Kidney epithelial cell (primary cell): ENCODE data around the gene ITGA2. TPM values are rescaled to one million over a fixed set of nuclear protein-coding genes. Genes with fewer than 3 reads are reported as not detected.
A peak's percentile ranks its signal among the peaks of the same experiment; 100 is the strongest.
"Not testable (repeated sequence)": the region's sequence is repeated elsewhere in the genome, so short reads cannot be mapped to it uniquely, and the experiment has no call there.

Experiments used
- DNase-seq: peaks from one replicate; pipeline ENCODE4 v3.0.0-alpha.2; 2010; ENCODE audit warnings: low read depth
- H3K27me3 ChIP-seq: 2 replicates; pipeline ENCODE4 v1.6.0; 2011; ENCODE audit warnings: low read length; ENCODE audit not compliant: control insufficient read depth, insufficient read depth
- H3K36me3 ChIP-seq: 2 replicates; pipeline ENCODE4 v1.5.1; 2011; ENCODE audit warnings: low read length; ENCODE audit not compliant: control insufficient read depth, insufficient read depth
- H3K4me3 ChIP-seq: 2 replicates; pipeline ENCODE4 v1.5.1; 2011; ENCODE audit warnings: low read depth, mild to moderate bottlenecking, control low read depth, low read length
- total RNA-seq: library from RNA; depleted of rRNA; stranded (reverse); fragments of >200 nt; gene quantifications from 2 replicates; pipeline ENCODE4 v1.2.3, GENCODE V29; 2015
- TF ChIP-seq, protein P1 (sequence below): IDR thresholded peaks from 2 replicates; pipeline ENCODE4 v1.5.1; 2011; ENCODE audit warnings: mild to moderate bottlenecking, moderate library complexity, low read length, control low read depth, inconsistent platforms; ENCODE audit not compliant: insufficient read depth, poor library complexity, severe bottlenecking

ITGA2 gene
- total RNA-seq, 1 donor from 2014 or later: 62.0 TPM

DNA sequence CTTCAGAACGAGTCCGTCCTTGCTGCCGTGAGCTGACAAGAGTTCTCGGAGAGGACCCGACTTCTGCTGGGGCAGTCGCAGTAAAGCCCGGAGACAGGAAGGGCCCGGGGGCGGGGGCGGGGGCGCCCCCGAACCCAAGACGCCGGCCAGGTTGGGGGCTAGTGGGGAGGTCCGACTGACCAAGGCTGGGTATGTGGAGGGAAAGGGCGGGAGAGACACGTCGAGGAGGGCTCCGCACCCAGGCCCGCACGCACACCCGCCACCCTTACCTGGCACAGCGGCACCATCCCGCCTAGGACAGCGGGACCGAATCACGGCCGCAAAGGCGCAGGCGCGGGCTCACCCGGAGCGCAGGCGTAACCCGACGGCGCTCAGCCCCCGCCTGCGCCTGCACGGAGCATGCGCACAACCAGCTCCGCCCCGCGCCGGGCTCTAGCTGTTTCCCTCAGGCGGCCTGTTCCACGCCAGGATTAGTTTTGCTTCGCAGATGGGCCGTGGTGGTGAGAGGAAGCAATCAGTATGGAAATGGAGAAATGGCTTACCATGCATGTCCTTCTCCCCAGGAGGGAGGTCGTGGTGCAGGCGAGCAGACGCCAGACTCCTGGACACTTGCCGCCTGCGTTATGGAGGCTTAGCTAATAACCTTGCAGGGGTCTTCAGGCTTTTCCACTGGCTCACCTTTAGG, 120.4 kb downstream of the ITGA2 start, which contains the start of gene MOCS2:
Gene MOCS2, minus strand, starts transcription at position 315 of the 685 bp plus-strand sequence. CDS start 2,583 bp downstream, outside the sequence.
- TF ChIP-seq, protein P1, sequence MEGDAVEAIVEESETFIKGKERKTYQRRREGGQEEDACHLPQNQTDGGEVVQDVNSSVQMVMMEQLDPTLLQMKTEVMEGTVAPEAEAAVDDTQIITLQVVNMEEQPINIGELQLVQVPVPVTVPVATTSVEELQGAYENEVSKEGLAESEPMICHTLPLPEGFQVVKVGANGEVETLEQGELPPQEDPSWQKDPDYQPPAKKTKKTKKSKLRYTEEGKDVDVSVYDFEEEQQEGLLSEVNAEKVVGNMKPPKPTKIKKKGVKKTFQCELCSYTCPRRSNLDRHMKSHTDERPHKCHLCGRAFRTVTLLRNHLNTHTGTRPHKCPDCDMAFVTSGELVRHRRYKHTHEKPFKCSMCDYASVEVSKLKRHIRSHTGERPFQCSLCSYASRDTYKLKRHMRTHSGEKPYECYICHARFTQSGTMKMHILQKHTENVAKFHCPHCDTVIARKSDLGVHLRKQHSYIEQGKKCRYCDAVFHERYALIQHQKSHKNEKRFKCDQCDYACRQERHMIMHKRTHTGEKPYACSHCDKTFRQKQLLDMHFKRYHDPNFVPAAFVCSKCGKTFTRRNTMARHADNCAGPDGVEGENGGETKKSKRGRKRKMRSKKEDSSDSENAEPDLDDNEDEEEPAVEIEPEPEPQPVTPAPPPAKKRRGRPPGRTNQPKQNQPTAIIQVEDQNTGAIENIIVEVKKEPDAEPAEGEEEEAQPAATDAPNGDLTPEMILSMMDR: no peak
- no peaks in the 10 kb centered on the region for H3K36me3 ChIP-seq
- peak within 1 kb of the TSS; percentile 76 for H3K4me3 ChIP-seq
- no peaks in the 10 kb centered on the region for H3K27me3 ChIP-seq
- DNase-seq: peak; percentile 44

DNA sequence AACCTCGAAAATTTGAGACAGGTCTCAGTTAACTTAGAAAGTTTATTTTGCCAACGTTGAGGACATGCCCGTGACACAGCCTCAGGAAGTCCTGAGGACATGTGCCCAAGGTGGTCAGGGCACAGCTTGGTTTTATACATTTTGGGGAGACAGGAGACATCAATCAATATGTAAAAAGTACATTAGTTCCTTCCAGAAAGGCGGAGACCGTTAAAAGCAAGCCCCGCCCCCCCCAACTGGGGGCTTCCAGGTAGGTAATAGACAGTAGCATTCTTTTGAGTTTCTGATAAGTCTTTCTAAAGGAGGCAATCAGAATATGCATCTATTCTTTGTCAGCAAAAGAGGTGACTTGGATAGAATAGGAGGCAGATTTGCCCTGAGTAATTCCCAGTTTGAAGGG, 121.0 kb downstream of the ITGA2 start:
- TF ChIP-seq, protein P1: no peak
- no peaks in the 10 kb centered on the region for H3K36me3 ChIP-seq
- H3K27me3 ChIP-seq: no peaks in the 10 kb centered on the region
- no peak for DNase-seq
- peak overlapping the region; percentile 76 for H3K4me3 ChIP-seq

DNA sequence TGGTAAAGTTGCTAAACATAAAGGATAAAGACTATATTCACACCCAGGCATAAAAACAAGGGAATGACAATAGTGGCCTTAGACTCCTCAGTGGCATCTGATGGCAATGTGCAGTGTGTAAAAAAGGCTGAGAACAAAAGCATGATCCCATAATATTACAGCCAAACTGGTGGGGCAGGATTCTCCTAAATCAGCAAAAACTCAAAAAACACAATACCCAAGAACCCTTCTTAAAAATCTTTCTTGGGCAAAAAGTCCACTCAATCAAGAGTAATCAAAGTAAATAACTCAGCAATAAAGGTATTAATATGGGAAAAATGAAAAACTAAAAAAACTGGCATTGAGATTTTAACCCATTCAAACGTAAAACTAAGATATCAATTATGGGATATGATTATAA, 122.0 kb downstream of the ITGA2 start:
- Histone ChIP-seq H3K27me3 (no peaks in the 10 kb centered on the region), H3K4me3 (no peak overlapping the region), H3K36me3 (no peaks in the 10 kb centered on the region)
- TF ChIP-seq, protein P1: no peak
- no peak for DNase-seq

DNA sequence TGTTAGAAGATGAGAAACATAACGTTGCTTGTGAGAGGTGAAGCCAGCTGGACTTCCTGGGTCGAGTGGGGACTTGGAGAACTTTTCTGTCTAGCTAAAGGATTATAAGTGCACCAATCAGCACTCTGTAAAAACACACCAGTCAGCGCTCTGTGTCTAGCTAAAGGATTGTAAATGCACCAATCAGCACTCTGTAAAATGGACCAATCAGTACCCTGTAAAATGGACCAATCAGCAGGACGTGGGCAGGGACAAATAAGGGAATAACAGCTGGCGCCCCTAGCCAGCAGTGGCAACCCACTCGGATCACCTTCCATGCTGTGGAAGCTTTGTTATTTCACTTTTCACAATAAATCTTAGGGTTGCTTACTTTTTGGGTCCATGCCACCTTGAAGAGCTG, 123.2 kb downstream of the ITGA2 start:
- DNase-seq, H3K36me3 ChIP-seq, H3K27me3 ChIP-seq, H3K4me3 ChIP-seq: not testable (repeated sequence)

DNA sequence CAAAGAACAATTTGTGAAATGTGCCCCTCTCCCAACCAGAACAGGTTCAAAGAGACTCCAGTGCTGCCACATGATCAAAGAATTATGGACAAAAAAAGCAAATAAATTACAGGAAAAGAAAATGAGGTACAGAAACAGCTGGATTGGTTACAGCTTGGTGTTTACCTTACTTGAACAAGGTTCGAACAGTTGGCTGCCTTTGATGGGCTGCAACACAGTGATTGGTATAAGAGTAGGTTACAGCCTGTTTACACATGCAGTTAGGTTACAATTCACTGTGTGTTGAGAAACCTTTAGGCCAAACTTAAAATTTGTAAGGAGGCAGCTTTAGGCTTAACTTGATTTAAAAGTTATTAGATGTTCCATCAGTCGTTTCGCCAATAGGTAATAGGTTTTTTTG, 123.8 kb downstream of the ITGA2 start:
- TF ChIP-seq, protein P1: no peak
- Histone ChIP-seq H3K27me3 (no peaks in the 10 kb centered on the region), H3K36me3 (no peaks in the 10 kb centered on the region), H3K4me3 (no peak overlapping the region)
- no peak for DNase-seq

DNA sequence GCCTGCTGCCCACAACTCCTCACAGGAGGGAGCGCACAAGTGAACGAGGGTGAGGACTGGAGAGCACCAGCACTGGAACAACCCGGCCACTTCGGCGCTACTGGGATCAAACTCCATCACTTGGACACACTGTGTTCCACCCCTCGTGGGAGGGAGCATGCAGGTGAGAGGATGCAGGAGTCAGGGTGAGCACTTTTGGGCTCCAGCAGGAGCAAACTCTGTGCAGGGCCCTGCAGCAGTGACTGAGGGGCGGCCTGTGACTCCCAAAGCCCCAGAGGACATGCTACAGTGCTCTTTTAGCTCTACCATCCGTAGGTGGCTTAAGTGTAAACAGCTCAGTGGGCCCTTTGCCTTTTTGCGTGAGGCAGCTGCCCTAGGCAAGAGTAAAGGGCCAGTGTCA, 124.8 kb downstream of the ITGA2 start:
- DNase-seq: no peak
- TF ChIP-seq, protein P1: no peak

More for the DNA sequence above, 124.8 kb downstream of the ITGA2 start:
- H3K27me3 ChIP-seq: no peaks in the 10 kb centered on the region
- H3K36me3 ChIP-seq: no peaks in the 10 kb centered on the region
- no peak overlapping the region for H3K4me3 ChIP-seq
